Lung (tissue), 12 donors: Measurements from ENCODE around the gene METTL16. TPM values are rescaled to one million over a fixed set of nuclear protein-coding genes. Genes with fewer than 3 reads are reported as not detected.

ENCODE experiments used
- ATAC-seq: fragments of 200-7000 bp; cut with Tn5 transposase; one replicate; pipeline ENCODE4 v1.9.1; 2020; ENCODE audit warnings: moderate number of reproducible peaks; ENCODE audit not compliant: insufficient read depth, low FRiP score
- DNase-seq, 3 donors: peaks; one replicate each; pipeline ENCODE4 v3.0.0-alpha.2; 2013 to 2017
- H3K27ac ChIP-seq, 2 donors: one replicate each; pipeline ENCODE4 v1.5.1; 2013; ENCODE audit warnings: mild to moderate bottlenecking in 2 of 2, moderate library complexity in 2 of 2, control low read depth in 1 of 2, inconsistent platforms in 1 of 2, low read depth in 1 of 2, low read length in 1 of 2
- H3K27me3 ChIP-seq, 3 donors: one replicate each; pipeline ENCODE4 v1.5.1; 2013; ENCODE audit warnings: low read length in 2 of 3; ENCODE audit not compliant: control insufficient read depth in 3 of 3, insufficient read depth in 3 of 3
- H3K36me3 ChIP-seq, 4 donors: one replicate each; pipeline ENCODE4 v1.5.1; 2013; ENCODE audit warnings: low read length in 4 of 4, mild to moderate bottlenecking in 1 of 4, moderate library complexity in 1 of 4; ENCODE audit not compliant: control insufficient read depth in 4 of 4, insufficient read depth in 4 of 4
- H3K4me1 ChIP-seq, 5 donors: one replicate each; pipeline ENCODE4 v1.5.1; 2013; ENCODE audit warnings: low read length in 5 of 5, mild to moderate bottlenecking in 2 of 5, moderate library complexity in 1 of 5; ENCODE audit not compliant: control insufficient read depth in 5 of 5, insufficient read depth in 5 of 5
- H3K4me3 ChIP-seq: one replicate; pipeline ENCODE4 v1.5.1; 2013; ENCODE audit warnings: mild to moderate bottlenecking, control low read depth, moderate library complexity
- H3K9ac ChIP-seq, 2 donors: one replicate each; pipeline ENCODE4 v1.5.1; 2013; ENCODE audit warnings: low read length in 2 of 2, control low read depth in 1 of 2; ENCODE audit not compliant: insufficient read depth in 1 of 2
- H3K9me3 ChIP-seq, 4 donors: one replicate each; pipeline ENCODE4 v1.5.1; 2013; ENCODE audit warnings: low read length in 3 of 4, mild to moderate bottlenecking in 1 of 4, moderate library complexity in 1 of 4; ENCODE audit not compliant: control insufficient read depth in 4 of 4, insufficient read depth in 3 of 4
- WGBS, 2 donors: extraction: QIAGEN DNeasy Blood & Tissue Kit; methylation state at CpG; one replicate each; pipeline ENCODE4 v1.1.7; 2013; 5-methylcytosine and 5-hydroxymethylcytosine counted together
- polyA plus RNA-seq, 2 donors: library from polyadenylated mRNA; stranded (reverse); fragments of 200-250 nt; gene quantifications; one replicate each; pipeline ENCODE4 v1.2.1, GENCODE V29; 2013
- total RNA-seq, 2 donors: library from RNA; depleted of rRNA in 1 of 2; stranded (reverse); fragments of >200 nt in 1 of 2; gene quantifications; one replicate each; pipeline ENCODE4 v1.2.1, GENCODE V29; 2014 to 2021
- TF ChIP-seq, protein P1 (sequence below): IDR thresholded peaks from 2 replicates; pipeline ENCODE4 v1.5.1; 2012; ENCODE audit warnings: mild to moderate bottlenecking; ENCODE audit errors: control extremely low read depth, extremely low read depth
- donor health status: control.
- donor health status: control.
- donor health status: Bipolar disorder and iron deficiency.
- donor health status: healthy.
- donor health status: DM: yes; HTN: yes; CAD: no.

The METTL16 gene
- total and polyA plus RNA-seq, 4 donors: 12.1 to 36.1 (median 29.8) TPM

DNA sequence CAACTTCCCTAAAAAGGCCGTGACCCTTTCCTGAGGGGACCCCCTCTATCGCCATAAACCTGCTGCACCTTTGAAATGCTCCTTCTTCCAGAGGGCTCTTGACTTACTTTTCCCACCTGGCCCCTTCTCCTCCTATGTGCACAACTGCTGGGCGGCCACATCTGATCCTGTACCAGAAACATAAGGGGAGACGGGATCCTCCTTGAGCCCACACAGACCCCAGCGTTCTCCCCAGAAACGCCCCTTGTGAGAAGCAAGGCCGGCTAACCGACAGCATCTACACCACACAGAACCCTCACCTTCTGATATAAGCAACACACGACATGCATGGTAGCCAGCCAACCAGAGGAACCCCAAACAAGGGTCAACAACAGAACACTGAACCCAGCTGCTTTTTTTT is 96.6 kb downstream of the METTL16 start:
- WGBS, 2 donors: 91% methylated on average over 9 of the region's 9 CpGs
- Histone ChIP-seq H3K4me1 (peaks cover 0 to 7% (median 0%) of the 10 kb centered on the region in 5 donors), H3K9me3 (no peaks in the 10 kb centered on the region)

DNA sequence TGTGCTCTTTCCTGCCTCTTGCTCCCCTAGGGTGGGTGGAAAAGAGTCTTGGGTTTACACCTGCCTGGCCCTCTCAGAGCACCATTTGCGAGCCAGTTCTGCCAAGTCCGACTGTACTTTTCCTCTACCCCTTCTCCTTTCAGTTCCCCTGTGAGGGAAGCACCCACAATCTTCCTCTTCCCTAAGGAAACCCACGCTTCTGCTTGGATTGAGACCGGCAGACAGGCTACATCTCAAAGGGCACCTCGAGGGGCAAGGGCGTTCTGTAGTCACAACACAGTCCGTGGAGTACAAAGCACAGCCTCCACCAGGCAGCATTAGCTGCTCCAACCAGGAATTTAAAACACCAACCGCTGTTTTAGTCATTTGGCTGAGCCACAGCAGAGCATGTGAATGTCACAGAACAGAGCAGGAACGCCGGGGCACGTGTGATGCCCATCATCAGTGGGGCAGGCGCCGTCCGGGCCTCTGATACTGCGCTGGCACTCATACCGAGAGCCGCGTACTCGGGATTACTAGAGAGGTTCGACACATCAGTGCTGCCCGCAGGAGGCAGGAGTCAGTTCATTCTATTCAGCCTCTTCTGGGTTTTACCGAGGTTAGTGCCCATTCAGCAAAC is 97.1 kb downstream of the METTL16 start:
- TF ChIP-seq, protein P1, sequence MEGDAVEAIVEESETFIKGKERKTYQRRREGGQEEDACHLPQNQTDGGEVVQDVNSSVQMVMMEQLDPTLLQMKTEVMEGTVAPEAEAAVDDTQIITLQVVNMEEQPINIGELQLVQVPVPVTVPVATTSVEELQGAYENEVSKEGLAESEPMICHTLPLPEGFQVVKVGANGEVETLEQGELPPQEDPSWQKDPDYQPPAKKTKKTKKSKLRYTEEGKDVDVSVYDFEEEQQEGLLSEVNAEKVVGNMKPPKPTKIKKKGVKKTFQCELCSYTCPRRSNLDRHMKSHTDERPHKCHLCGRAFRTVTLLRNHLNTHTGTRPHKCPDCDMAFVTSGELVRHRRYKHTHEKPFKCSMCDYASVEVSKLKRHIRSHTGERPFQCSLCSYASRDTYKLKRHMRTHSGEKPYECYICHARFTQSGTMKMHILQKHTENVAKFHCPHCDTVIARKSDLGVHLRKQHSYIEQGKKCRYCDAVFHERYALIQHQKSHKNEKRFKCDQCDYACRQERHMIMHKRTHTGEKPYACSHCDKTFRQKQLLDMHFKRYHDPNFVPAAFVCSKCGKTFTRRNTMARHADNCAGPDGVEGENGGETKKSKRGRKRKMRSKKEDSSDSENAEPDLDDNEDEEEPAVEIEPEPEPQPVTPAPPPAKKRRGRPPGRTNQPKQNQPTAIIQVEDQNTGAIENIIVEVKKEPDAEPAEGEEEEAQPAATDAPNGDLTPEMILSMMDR: no peak
- Histone ChIP-seq H3K27me3 (no peaks in the 10 kb centered on the region), H3K4me3 (no peak overlapping the region), H3K9me3 (no peaks in the 10 kb centered on the region), H3K27ac (no peak overlapping the region), H3K36me3 (peaks cover 2 to 21% (median 12%) of the 10 kb centered on the region in 4 donors), H3K4me1 (peaks cover 0 to 7% (median 0%) of the 10 kb centered on the region in 5 donors), H3K9ac (no peak overlapping the region)
- ATAC-seq (no peak), DNase-seq (no peak)
- 95% methylated on average over 22 of the region's 22 CpGs for WGBS, 2 donors

More for the DNA sequence above, 96.6 kb downstream of the METTL16 start:
- no peak overlapping the region for H3K9ac ChIP-seq
- ATAC-seq: no peak
- no peak for DNase-seq
- H3K4me3 ChIP-seq: no peak overlapping the region
- TF ChIP-seq, protein P1: no peak
- H3K36me3 ChIP-seq: peaks cover 4 to 26% (median 17%) of the 10 kb centered on the region in 4 donors
- no peak overlapping the region for H3K27ac ChIP-seq
- no peaks in the 10 kb centered on the region for H3K27me3 ChIP-seq

DNA sequence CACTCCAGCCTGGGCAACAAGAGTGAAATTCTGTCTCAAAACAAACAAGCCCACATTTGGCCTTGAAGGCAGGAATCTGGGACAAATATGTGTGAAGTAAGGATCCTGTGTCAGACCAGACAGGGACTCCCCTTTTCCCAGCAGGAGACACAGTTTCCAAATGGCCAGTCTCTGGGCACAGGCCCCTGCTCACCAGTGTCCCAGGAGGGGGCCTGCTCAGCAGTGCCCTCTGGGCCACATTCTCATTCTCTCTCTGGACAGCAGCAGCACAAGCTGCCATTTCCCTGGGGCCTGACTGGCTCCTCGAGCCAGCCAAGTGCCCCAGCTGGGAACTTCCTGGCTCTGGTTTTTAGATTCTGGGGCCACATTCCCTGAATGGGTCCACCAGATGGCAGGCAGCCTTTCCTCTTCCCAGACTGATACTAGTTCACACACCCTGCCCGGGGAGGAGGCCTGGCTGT is 99.1 kb downstream of the METTL16 start:
- Histone ChIP-seq H3K36me3 (peaks cover 0 to 15% (median 6%) of the 10 kb centered on the region in 4 donors), H3K27me3 (no peaks in the 10 kb centered on the region), H3K9me3 (no peaks in the 10 kb centered on the region), H3K4me3 (no peak overlapping the region), H3K9ac (no peak overlapping the region), H3K27ac (peak overlapping the region in 1 of 2 donors; percentile 55), H3K4me1 (peaks cover 0 to 3% (median 0%) of the 10 kb centered on the region in 5 donors)
- DNase-seq: no peak
- 72 to 77% methylated on average over 2 of the region's 2 CpGs for WGBS, 2 donors
- no peak for ATAC-seq
- TF ChIP-seq, protein P1: no peak

DNA sequence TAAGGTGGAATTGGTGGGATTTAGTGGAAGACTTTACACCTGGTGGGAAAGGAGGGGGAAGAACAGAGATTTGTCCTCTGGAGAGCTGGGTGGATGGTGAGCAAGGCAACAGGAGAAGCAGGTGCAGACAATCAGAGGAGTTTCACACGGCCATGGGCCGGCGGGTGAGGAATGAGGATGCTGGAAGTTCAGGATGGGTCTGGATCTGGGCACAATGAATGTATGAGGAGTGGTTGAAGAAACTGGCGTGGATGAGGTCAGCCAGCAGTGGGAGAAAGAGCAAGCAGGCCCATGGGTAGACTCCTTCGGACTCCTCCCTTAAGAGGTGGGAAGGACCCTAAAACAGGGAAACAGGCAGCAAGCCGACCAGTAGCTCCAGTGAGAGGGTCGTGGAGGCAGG is 100.7 kb downstream of the METTL16 start:
- H3K9ac ChIP-seq: no peak overlapping the region
- H3K27me3 ChIP-seq: no peaks in the 10 kb centered on the region
- H3K4me3 ChIP-seq: no peak overlapping the region
- H3K36me3 ChIP-seq: peaks cover 0 to 12% (median 7%) of the 10 kb centered on the region in 4 donors
- TF ChIP-seq, protein P1: no peak
- ATAC-seq (no peak), DNase-seq (no peak)
- H3K4me1 ChIP-seq: peaks cover 0 to 3% (median 0%) of the 10 kb centered on the region in 5 donors
- no peak overlapping the region for H3K27ac ChIP-seq
- no peaks in the 10 kb centered on the region for H3K9me3 ChIP-seq
- 93% methylated on average over 7 of the region's 7 CpGs for WGBS, 2 donors
